Glutamatergic neuron (in vitro differentiated cells): ENCODE data around the gene PTCHD4. TPM values are rescaled to one million over a fixed set of nuclear protein-coding genes. Genes with fewer than 3 reads are reported as not detected.
A peak's percentile ranks its signal among the peaks of the same experiment; 100 is the strongest.

Experiments
- DNase-seq: peaks from one replicate; pipeline ENCODE4 v3.0.0; 2022
- H3K27ac Mint-ChIP-seq: one replicate; pipeline ENCODE4 v1.8.0; 2020; ENCODE audit warnings: mild to moderate bottlenecking, mixed read lengths, inconsistent platforms; ENCODE audit not compliant: unreplicated experiment
- H3K27me3 Mint-ChIP-seq: one replicate; pipeline ENCODE4 v1.8.0; 2020; ENCODE audit warnings: mild to moderate bottlenecking, moderate library complexity, mixed read lengths, inconsistent platforms; ENCODE audit not compliant: unreplicated experiment
- H3K36me3 Mint-ChIP-seq: one replicate; pipeline ENCODE4 v1.8.0; 2020; ENCODE audit warnings: mild to moderate bottlenecking, mixed read lengths, inconsistent platforms; ENCODE audit not compliant: unreplicated experiment
- H3K4me1 Mint-ChIP-seq: one replicate; pipeline ENCODE4 v1.8.0; 2020; ENCODE audit warnings: mild to moderate bottlenecking, low read depth, mixed read lengths, inconsistent platforms; ENCODE audit not compliant: unreplicated experiment
- H3K4me3 Mint-ChIP-seq: one replicate; pipeline ENCODE4 v1.8.0; 2020; ENCODE audit warnings: mild to moderate bottlenecking, mixed read lengths, inconsistent platforms; ENCODE audit not compliant: unreplicated experiment
- H3K9me3 Mint-ChIP-seq: one replicate; pipeline ENCODE4 v1.8.0; 2020; ENCODE audit warnings: mild to moderate bottlenecking, moderate library complexity, mixed read lengths, inconsistent platforms; ENCODE audit not compliant: unreplicated experiment
- CTCF ChIP-seq: fragments of 200-600 bp; sonication (generic); IDR thresholded peaks from one replicate; pipeline ENCODE4 v1.5.0; 2021; ENCODE audit not compliant: partially characterized antibody, unreplicated experiment
- total RNA-seq: library from RNA; stranded (reverse); fragmentation: NEBNext Ultra II Directional; extraction: Animal tissue kit (Norgen Biotek cat#: 25700); gene quantifications from one replicate; pipeline ENCODE4 v1.2.1, GENCODE V29; 2021; ENCODE audit not compliant: unreplicated experiment

Gene PTCHD4
- total RNA-seq, 1 donor from 2014 or later, result 3.6 TPM

- no peak for TF ChIP-seq CTCF
- Mint-ChIP-seq H3K4me1 (peaks cover 6% of the 10 kb centered on the region), H3K36me3 (no peaks in the 10 kb centered on the region), H3K9me3 (peaks cover 2% of the 10 kb centered on the region), H3K27me3 (no peaks in the 10 kb centered on the region), H3K4me3 (no peak overlapping the region), H3K27ac (no peak overlapping the region)
- no peak for DNase-seq
Measured at GRCh38 chr6:48075181-48075580, 35.8 kb downstream of the PTCHD4 start.

- no peaks in the 10 kb centered on the region for H3K27me3 Mint-ChIP-seq
- TF ChIP-seq CTCF, result no peak
- no peak for DNase-seq
- no peak overlapping the region for H3K27ac Mint-ChIP-seq
- no peaks in the 10 kb centered on the region for H3K36me3 Mint-ChIP-seq
- no peak overlapping the region for H3K4me3 Mint-ChIP-seq
- H3K9me3 Mint-ChIP-seq, result peaks cover 2% of the 10 kb centered on the region
- peaks cover 12% of the 10 kb centered on the region for H3K4me1 Mint-ChIP-seq
Measured at GRCh38 chr6:48073976-48074767, 36.8 kb downstream of the PTCHD4 start.

GRCh38 chr6:48071833-48072232 lies 39.2 kb downstream of the PTCHD4 start:
- DNase-seq, result no peak
- H3K27me3 Mint-ChIP-seq, result peaks cover 5% of the 10 kb centered on the region
- no peaks in the 10 kb centered on the region for H3K9me3 Mint-ChIP-seq
- no peak overlapping the region for H3K4me3 Mint-ChIP-seq
- no peak overlapping the region for H3K27ac Mint-ChIP-seq
- peaks cover 12% of the 10 kb centered on the region for H3K4me1 Mint-ChIP-seq
- no peak for TF ChIP-seq CTCF
- no peaks in the 10 kb centered on the region for H3K36me3 Mint-ChIP-seq

GRCh38 chr6:48069280-48069679 lies 41.7 kb downstream of the PTCHD4 start:
- peaks cover 8% of the 10 kb centered on the region for H3K4me1 Mint-ChIP-seq
- peaks cover 5% of the 10 kb centered on the region for H3K27me3 Mint-ChIP-seq
- TF ChIP-seq CTCF, result no peak
- DNase-seq, result peak; percentile 46
- H3K9me3 Mint-ChIP-seq, result no peaks in the 10 kb centered on the region
- H3K4me3 Mint-ChIP-seq, result peak overlapping the region; percentile 78
- no peaks in the 10 kb centered on the region for H3K36me3 Mint-ChIP-seq
- peak overlapping the region; percentile 3 for H3K27ac Mint-ChIP-seq
